HG03039 (cell line): Measurements from ENCODE around the gene TMC7.
"Not testable (repeated sequence)": the region's sequence is repeated elsewhere in the genome, so short reads cannot be mapped to it uniquely, and the experiment has no call there.

Experiments used
- ATAC-seq: cut with Tn5 transposase; IDR thresholded peaks from one replicate; pipeline ENCODE4 v1.9.1; 2021; ENCODE audit warnings: mild to moderate bottlenecking, moderate library complexity; ENCODE audit not compliant: unreplicated experiment

Gene TMC7

GRCh38 chr16:18983565-18984434 lies at the start of gene TMC7:
TMC7 (plus strand) TSS chr16:18983934; CDS start chr16:18984064, 130 bp downstream.
- no peak for ATAC-seq

- no peak for ATAC-seq
These were observed 46.9 kb upstream of the TMC7 start for GRCh38 chr16:18936727-18937340.

DNA sequence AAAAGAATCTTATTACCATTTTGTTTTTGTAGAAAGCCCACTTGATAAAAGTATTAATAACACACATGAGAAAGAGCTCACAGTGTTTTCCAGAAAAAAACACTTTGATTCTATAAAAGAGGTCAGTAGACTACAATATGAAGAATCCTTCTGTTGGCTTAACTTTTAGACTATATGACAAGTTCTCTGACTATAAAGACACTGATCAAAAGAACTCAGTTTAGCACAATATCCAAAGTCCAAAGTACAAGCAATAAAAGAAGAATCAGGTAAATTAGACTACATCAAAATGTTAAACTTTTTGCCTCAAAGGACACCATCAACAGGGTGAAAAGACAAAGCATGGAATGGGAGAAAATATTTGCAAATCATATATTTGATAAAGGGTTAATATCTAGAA lies 46.3 kb upstream of the TMC7 start:
- ATAC-seq: no peak

GRCh38 chr16:18938986-18939385 lies 44.7 kb upstream of the TMC7 start:
- ATAC-seq: no peak

DNA sequence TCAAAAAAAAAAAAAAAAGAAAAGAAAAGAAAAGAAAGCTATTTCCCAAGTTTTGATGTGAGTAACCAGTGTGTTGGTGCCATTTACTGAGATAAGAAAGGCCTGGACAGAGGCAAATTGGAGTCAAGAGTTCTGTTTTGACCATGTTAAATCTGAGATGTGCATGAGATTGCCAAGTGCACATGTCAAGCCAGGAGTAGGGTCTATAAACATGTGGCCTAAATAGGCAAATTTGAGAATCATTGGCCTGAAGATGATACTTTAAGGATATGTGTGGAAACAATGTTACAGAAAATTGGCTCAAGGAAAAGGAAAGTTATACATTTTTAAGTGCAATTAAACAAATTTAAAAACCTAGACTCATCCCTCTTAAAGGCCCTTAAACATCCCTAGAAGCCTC lies 42.3 kb upstream of the TMC7 start:
- no peak for ATAC-seq

DNA sequence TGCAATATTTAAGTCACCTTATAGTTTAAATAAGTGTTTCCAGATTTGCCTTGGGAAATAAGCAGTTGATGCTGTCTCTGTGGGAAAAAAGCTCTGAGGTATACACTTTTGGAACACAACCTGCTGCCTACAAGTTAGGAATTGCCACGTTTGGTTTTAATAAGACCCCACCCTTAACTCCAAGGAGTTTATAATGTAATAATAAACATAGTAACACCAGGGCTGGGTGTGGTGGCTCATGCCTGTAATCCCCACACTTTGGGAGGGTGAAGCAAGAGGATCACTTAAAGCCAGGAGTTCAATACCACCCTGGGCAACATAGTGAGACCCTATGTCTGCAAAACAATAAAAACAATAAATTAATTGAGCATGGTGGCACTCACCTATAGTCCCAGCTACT lies 41.7 kb upstream of the TMC7 start:
- ATAC-seq: no peak

GRCh38 chr16:18943414-18943813 lies 40.3 kb upstream of the TMC7 start:
- ATAC-seq: no peak

DNA sequence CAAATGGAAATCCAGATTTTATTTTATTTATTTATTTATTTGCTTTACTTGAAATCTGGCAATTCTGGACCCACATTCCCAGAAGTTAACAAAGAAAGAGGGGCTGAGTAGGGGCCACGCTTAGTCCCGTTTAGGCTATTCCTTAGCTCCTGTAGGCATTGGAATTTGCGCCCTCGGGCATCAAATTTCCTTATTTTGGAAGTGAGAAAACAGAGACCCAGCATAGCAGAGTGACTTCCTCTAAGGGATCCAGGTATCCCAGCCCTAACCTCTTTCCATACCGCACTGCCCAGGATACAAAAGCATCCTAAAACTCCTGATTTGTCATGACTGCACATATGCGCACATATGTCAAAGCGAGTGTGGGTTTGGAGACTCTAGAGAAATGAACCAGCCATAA lies 38.5 kb upstream of the TMC7 start:
- ATAC-seq: no peak

DNA sequence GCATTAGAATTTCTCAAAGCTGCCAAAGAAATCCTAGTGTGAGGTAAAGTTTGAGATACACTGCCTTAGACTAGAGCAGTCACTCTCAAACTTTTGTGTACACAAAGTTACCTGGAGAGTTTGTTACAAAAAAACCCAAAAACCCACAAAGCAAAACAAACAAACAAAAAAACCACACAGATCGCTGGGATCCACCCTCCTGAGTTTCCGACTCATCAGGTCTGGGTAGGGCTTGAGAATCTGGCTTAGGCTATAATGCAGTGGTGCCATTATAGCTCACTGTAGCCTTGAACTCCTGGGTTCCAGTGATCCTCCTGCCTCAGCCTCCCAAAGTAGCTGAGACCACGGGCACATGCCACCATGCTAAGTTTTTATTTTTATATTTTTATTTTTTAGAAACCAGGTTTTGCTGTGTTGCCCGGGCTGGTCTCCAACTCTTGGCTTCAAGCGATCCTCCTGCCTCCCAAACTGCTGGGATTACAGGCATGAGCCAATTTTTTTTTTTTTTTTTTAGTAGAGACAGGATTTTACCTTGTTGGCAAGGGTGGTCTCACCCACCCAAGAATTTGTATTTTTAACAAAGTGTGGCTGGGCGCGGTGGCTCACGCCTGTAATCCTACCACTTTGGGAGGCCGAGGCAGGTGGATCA lies 35.2 kb upstream of the TMC7 start:
- ATAC-seq: no peak

- no peak for ATAC-seq
These were observed 33.1 kb upstream of the TMC7 start for GRCh38 chr16:18950469-18951185.

- no peak for ATAC-seq
These were observed 30.2 kb upstream of the TMC7 start for GRCh38 chr16:18953547-18953946.

DNA sequence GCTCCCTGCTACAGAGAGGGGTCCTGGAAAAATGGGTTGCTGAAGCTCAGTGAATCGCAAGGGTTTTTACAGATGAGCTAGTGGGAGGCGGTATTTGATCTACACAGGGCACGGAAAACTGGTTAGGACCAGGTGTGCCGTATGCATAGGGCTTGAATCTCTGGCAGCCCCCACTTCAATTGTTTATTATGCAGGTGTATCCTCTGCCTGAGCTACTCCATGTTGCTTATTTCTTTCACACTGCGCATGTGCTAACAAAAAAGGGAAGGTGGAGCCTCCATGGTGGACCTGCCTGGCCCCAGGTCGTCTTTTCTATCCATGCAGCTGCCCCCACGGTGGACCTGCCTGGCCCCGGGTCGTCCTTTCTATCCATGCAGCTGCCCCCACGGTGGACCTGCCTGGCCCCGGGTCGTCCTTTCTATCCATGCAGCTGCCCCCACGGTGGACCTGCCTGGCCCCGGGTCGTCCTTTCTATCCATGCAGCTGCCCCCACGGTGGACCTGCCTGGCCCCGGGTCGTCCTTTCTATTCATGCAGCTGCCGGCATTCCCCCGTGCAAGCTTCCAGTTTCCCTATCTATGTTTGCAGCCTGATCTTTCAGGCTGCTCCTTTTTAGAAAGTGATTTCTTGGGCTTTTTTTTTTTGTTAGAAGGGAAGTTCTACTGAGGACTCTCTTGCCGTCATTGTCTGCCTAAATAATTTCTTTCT lies 27.7 kb upstream of the TMC7 start:
- ATAC-seq: not testable (repeated sequence)

DNA sequence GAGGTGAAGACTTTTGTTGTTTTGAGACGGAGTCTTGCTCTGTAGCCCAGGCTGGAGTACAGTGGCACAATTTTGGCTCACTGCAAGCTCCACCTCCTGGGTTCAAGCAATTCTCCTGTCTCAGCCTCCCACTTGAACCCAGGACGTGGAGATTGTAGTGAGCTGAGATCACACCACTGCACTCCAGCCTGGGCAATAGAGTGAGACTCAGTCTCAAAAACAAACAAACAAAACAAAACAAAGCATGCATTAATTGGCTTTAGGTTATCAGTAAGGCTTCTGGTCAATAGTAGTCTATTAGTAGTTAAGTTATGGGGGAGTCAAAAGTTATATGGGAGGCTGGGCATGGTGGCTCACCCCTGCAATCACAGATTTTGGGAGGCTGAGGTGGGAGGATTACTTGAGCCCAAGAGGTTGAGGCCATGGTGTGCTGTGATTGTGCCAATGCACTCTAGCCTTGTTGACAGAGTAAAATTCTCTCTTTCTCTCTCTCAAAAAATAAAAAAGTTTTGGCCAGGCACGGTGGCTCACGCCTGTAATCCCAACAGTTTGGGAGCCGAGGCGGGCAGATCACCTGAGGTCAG lies 27.0 kb upstream of the TMC7 start:
- ATAC-seq: not testable (repeated sequence)

GRCh38 chr16:18958621-18959029 lies 25.1 kb upstream of the TMC7 start:
- no peak for ATAC-seq

DNA sequence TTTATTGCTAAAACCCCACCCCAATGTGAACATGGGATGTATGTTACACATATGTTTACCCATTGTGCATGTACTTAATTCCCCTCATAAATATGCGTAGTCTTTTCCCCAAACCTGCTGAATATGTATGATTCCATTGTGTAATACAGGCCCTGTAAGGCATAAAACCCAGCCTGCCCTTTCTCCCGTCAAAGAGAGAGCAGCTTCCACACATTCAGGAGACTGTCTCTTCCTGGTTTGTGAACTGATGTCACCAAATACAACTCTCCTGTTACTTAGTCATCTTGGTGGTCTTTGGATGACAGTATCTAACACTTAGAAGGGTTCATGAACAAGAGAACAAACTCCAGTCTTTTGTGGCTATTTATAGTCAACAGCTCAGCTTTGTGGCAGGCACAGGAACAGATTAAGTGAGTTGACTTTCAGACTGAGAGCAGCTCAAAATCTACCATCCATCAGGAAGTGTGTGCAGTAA lies 24.7 kb upstream of the TMC7 start:
- no peak for ATAC-seq

- ATAC-seq: no peak
These were observed 18.2 kb upstream of the TMC7 start for GRCh38 chr16:18965555-18965954.

- ATAC-seq: no peak
These were observed 16.9 kb upstream of the TMC7 start for GRCh38 chr16:18966791-18967190.

DNA sequence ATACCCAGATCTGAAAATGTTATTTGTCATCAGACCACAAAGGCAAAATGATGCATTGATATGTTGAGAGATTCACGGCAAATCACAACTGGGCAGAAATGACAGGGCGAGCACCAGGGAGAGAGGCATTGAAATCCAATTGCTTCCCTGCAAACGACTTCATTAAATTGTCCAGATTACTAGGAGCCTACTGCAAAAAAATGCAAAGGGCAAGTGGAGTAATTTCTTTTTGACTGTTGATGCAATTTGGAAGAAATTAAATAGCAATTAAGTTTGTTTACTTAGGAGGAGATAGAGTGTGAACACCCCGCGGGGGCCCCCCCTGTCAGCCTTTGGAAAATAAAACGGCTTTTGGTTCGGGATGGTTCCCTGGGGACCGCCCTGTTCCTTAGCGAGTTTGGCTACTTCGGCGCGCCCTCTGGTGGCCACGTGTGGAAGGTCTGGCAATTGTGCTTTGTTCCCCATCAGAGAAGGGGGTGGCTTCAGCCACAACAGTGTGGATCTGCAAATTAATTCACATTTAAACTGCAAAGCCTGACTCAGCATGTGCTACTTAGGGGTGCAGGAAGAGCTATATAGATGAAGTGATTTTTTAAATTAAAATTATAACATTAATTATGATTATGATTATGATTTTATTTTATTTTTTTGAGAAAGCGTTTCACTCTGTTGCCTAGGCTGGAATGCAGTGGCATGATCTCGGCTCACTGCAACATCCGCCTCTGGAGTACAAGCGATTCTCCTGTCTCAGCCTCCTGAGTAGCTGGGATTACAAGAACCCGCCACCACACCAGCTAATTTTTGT lies 14.5 kb upstream of the TMC7 start:
- ATAC-seq: no peak

DNA sequence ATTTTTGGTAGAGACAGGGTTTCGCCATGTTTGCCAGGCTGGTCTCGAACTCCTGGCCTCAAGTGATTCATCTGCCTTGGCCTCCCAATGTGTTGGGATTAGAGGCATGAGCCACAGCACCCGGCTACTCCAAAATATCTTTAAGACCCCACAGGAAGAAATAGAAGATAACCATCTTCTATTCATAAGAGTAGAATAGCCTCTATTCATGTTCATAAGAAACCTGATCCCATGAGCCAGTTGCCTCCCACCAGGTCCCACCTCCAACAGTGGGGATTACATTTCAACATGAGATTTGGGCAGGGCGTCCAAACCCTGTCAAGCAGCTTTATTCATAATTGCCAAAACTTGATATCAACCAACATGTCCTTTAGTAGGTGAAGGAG lies 13.9 kb upstream of the TMC7 start:
- ATAC-seq: no peak
